Neuronal stem cell (in vitro differentiated cells): ENCODE data around the gene SV2C.
"Not testable (repeated sequence)": the region's sequence is repeated elsewhere in the genome, so short reads cannot be mapped to it uniquely, and the experiment has no call there.

ENCODE experiments used
- DNase-seq: peaks from one replicate; pipeline ENCODE4 v3.0.0-alpha.2; 2013; ENCODE audit warnings: low spot score
- H2AFZ ChIP-seq: one replicate; pipeline ENCODE4 v1.6.1; 2013; ENCODE audit warnings: mild to moderate bottlenecking, low read length, inconsistent platforms
- H2AK5ac ChIP-seq: 2 replicates; pipeline ENCODE4 v1.6.1; 2013; ENCODE audit warnings: low read depth, mild to moderate bottlenecking, inconsistent platforms, low read length, moderate library complexity, mixed read lengths
- H2BK120ac ChIP-seq: 2 replicates; pipeline ENCODE4 v1.6.1; 2013; ENCODE audit warnings: low read depth, mild to moderate bottlenecking, inconsistent platforms, low read length, moderate library complexity, mixed read lengths
- H2BK12ac ChIP-seq: one replicate; pipeline ENCODE4 v1.6.1; 2013; ENCODE audit warnings: low read length, inconsistent platforms
- H2BK15ac ChIP-seq: 2 replicates; pipeline ENCODE4 v1.6.1; 2013; ENCODE audit warnings: mild to moderate bottlenecking, low read length, inconsistent platforms, mixed read lengths
- H2BK5ac ChIP-seq: one replicate; pipeline ENCODE4 v1.6.1; 2013; ENCODE audit warnings: inconsistent platforms, mild to moderate bottlenecking, low read length, moderate library complexity
- H3K14ac ChIP-seq: one replicate; pipeline ENCODE4 v1.6.1; 2013; ENCODE audit warnings: low read length, inconsistent platforms
- H3K18ac ChIP-seq: 2 replicates; pipeline ENCODE4 v1.6.1; 2013; ENCODE audit warnings: low read length, inconsistent platforms
- H3K23ac ChIP-seq: 2 replicates; pipeline ENCODE4 v1.6.1; 2013; ENCODE audit warnings: low read depth, mild to moderate bottlenecking, mixed read lengths, low read length, inconsistent platforms; ENCODE audit not compliant: poor library complexity
- H3K27ac ChIP-seq: replicated peaks from 3 replicates; pipeline ENCODE4 v1.5.1; 2013; ENCODE audit warnings: low read length, inconsistent platforms
- H3K27me3 ChIP-seq, 3 experiments: 2 replicates each; pipeline ENCODE4 v1.6.1; 2013; ENCODE audit warnings: low read length in 3 of 3, mild to moderate bottlenecking in 2 of 3, inconsistent platforms in 1 of 3, low read depth in 1 of 3, mixed read lengths in 1 of 3, moderate library complexity in 1 of 3; ENCODE audit not compliant: control insufficient read depth in 3 of 3, insufficient read depth in 3 of 3
- H3K36me3 ChIP-seq, 2 donors: replicated peaks in 1 of 2; 2 replicates each; pipeline ENCODE4 v1.6.1; 2013; ENCODE audit warnings: low read length in 2 of 2; ENCODE audit not compliant: control insufficient read depth in 2 of 2, insufficient read depth in 2 of 2
- H3K4ac ChIP-seq: 2 replicates; pipeline ENCODE4 v1.6.1; 2013; ENCODE audit warnings: inconsistent platforms, mild to moderate bottlenecking, low read length, moderate library complexity
- H3K4me1 ChIP-seq, 2 donors: 1 replicate in 1 of 2; 2 replicates in 1 of 2; pipeline ENCODE4 v1.6.1; 2013; ENCODE audit warnings: low read length in 2 of 2, low read depth in 1 of 2; ENCODE audit not compliant: control insufficient read depth in 2 of 2, insufficient read depth in 1 of 2
- H3K4me2 ChIP-seq: one replicate; pipeline ENCODE4 v1.6.1; 2013; ENCODE audit warnings: mild to moderate bottlenecking, low read length, inconsistent platforms; ENCODE audit not compliant: insufficient read depth, poor library complexity, severe bottlenecking
- H3K4me3 ChIP-seq, 2 donors: 2 replicates each; pipeline ENCODE4 v1.5.1; 2013; ENCODE audit warnings: low read length in 2 of 2, mild to moderate bottlenecking in 2 of 2, inconsistent platforms in 1 of 2, moderate library complexity in 1 of 2
- H3K79me1 ChIP-seq: one replicate; pipeline ENCODE4 v1.6.1; 2013; ENCODE audit warnings: low read depth, mild to moderate bottlenecking, inconsistent platforms, low read length, moderate library complexity
- H3K9ac ChIP-seq: one replicate; pipeline ENCODE4 v1.6.1; 2013; ENCODE audit warnings: mild to moderate bottlenecking, low read depth, low read length, inconsistent platforms; ENCODE audit not compliant: poor library complexity
- H3K9me3 ChIP-seq, 2 donors: replicated peaks in 1 of 2; 2 replicates each; pipeline versions ENCODE3 to v1.6.1; 2013; ENCODE audit warnings: low read length in 2 of 2, mild to moderate bottlenecking in 2 of 2, inconsistent platforms in 1 of 2, low read depth in 1 of 2, mixed read lengths in 1 of 2, moderate library complexity in 1 of 2; ENCODE audit not compliant: control insufficient read depth in 2 of 2, insufficient read depth in 1 of 2
- H4K8ac ChIP-seq: one replicate; pipeline ENCODE4 v1.6.1; 2013; ENCODE audit warnings: low read depth, mild to moderate bottlenecking, inconsistent platforms, low read length, moderate library complexity
- H4K91ac ChIP-seq: one replicate; pipeline ENCODE4 v1.6.1; 2013; ENCODE audit warnings: low read length, low read depth, mild to moderate bottlenecking, inconsistent platforms; ENCODE audit not compliant: poor library complexity
- WGBS, 2 donors: extraction: QIAGEN DNeasy Blood & Tissue Kit; methylation state at CpG; one replicate each; pipeline ENCODE4 v1.1.7; 2013; ENCODE audit warnings: missing lambda C conversion rate in 2 of 2, mixed read lengths in 1 of 2; ENCODE audit not compliant: insufficient read length in 2 of 2, insufficient replicate concordance in 1 of 2; ENCODE audit errors: extremely low coverage in 2 of 2; 5-methylcytosine and 5-hydroxymethylcytosine counted together

The SV2C gene

DNA sequence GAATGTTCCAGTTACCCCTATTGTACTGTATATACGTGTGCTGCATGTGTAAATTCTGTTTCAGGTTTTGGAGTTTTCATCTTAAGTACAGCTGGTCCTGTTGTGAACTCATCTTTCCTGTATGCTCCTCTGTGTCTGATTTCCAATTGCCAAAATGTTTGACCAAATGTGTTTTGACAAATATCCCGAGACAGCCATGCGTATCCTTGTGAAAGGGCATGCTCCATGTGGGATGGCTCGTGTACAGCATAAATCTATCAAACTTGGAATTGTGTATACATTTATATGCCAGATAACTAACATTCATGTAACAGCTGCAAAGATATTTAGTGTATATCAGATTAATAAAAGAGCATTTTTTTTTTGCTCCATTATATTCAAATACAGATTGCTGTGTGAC, 250.4 kb downstream of the SV2C start:
- H2BK12ac ChIP-seq: no peak overlapping the region
- H2BK5ac ChIP-seq: no peak overlapping the region
- H3K36me3 ChIP-seq: no peaks in the 10 kb centered on the region
- peaks cover 0 to 4% of the 10 kb centered on the region in 2 donors for H3K9me3 ChIP-seq
- no peaks in the 10 kb centered on the region for H3K27me3 ChIP-seq
- no peak overlapping the region for H2AK5ac ChIP-seq
- H3K14ac ChIP-seq: no peak overlapping the region
- no CpG with 5 or more reads among the region's 4 CpGs for WGBS, 2 donors
- no peak overlapping the region for H4K8ac ChIP-seq
- H4K91ac ChIP-seq: no peak overlapping the region
- H3K4ac ChIP-seq: no peak overlapping the region
- H2BK120ac ChIP-seq: no peak overlapping the region
- no peak overlapping the region for H3K9ac ChIP-seq
- H3K4me1 ChIP-seq: peaks cover 9 to 13% of the 10 kb centered on the region in 2 donors
- H3K18ac ChIP-seq: no peak overlapping the region
- H3K27ac ChIP-seq: no peak overlapping the region
- H3K4me2 ChIP-seq: no peak overlapping the region
- H3K4me3 ChIP-seq: no peak overlapping the region
- H3K23ac ChIP-seq: no peak overlapping the region
- no peak for DNase-seq
- H3K79me1 ChIP-seq: no peaks in the 10 kb centered on the region
- no peak overlapping the region for H2AFZ ChIP-seq
- H2BK15ac ChIP-seq: no peak overlapping the region

DNA sequence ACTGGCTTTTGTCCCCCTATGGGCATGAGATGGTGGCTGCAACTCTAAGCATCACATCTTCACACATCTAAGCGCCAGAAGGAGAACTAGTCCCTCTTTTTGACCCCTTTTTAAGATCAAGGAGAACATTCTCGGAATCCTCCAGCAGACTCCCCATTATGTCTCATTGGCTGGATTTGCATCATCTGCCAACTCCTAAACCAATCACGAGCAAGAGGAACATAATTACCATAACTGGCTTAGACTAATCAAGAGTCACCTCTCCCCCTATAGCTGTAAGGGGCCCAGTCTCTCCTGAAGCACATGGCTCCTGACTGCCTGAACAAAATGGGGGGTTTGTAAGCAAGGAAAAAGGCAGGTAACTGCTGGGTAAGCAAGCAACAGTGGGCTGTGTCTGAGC, 251.4 kb downstream of the SV2C start:
- Histone ChIP-seq H2BK12ac (no peak overlapping the region), H3K79me1 (no peaks in the 10 kb centered on the region)

GRCh38 chr5:76335451-76335850, 252.3 kb downstream of the SV2C start:
- not testable (repeated sequence) for H3K14ac ChIP-seq, H3K79me1 ChIP-seq, H3K27me3 ChIP-seq, H2BK12ac ChIP-seq, DNase-seq, H3K4me3 ChIP-seq, H4K91ac ChIP-seq, H3K9ac ChIP-seq, H3K36me3 ChIP-seq, H3K4ac ChIP-seq, H4K8ac ChIP-seq, H2AFZ ChIP-seq, H3K9me3 ChIP-seq, H2AK5ac ChIP-seq, H3K18ac ChIP-seq, H3K23ac ChIP-seq, H2BK5ac ChIP-seq, H2BK15ac ChIP-seq, H3K4me2 ChIP-seq, H2BK120ac ChIP-seq, H3K27ac ChIP-seq
- WGBS, 2 donors: no CpG with 5 or more reads among the region's 5 CpGs
- H3K4me1 ChIP-seq: peaks cover 9 to 13% of the 10 kb centered on the region in 2 donors

More for the DNA sequence above, 251.4 kb downstream of the SV2C start:
- Histone ChIP-seq H2BK15ac (no peak overlapping the region), H3K23ac (no peak overlapping the region), H2AK5ac (no peak overlapping the region), H3K4me2 (no peak overlapping the region), H4K8ac (no peak overlapping the region), H3K9me3 (peaks cover 0 to 4% of the 10 kb centered on the region in 2 donors), H3K4me3 (no peak overlapping the region), H3K14ac (no peak overlapping the region), H3K4ac (no peak overlapping the region), H3K27me3 (no peaks in the 10 kb centered on the region), H2BK5ac (no peak overlapping the region), H4K91ac (no peak overlapping the region), H3K36me3 (no peaks in the 10 kb centered on the region), H3K4me1 (peaks cover 9 to 13% of the 10 kb centered on the region in 2 donors), H2AFZ (no peak overlapping the region), H3K27ac (no peak overlapping the region), H3K18ac (no peak overlapping the region), H2BK120ac (no peak overlapping the region), H3K9ac (no peak overlapping the region)
- DNase-seq: no peak
- WGBS, 2 donors: no CpG with 5 or more reads among the region's 3 CpGs

- WGBS, 2 donors: no CpG with 5 or more reads among the region's 33 CpGs
- not testable (repeated sequence) for H2BK15ac ChIP-seq, H3K18ac ChIP-seq, H3K14ac ChIP-seq, H2AFZ ChIP-seq, H3K36me3 ChIP-seq, H3K4me2 ChIP-seq, H2AK5ac ChIP-seq, H3K27me3 ChIP-seq, H3K27ac ChIP-seq, H3K4ac ChIP-seq, H4K91ac ChIP-seq, H3K9ac ChIP-seq, H3K23ac ChIP-seq, DNase-seq, H3K4me3 ChIP-seq, H4K8ac ChIP-seq, H3K79me1 ChIP-seq, H2BK5ac ChIP-seq, H2BK120ac ChIP-seq, H2BK12ac ChIP-seq, H3K9me3 ChIP-seq
- H3K4me1 ChIP-seq: peaks cover 6 to 12% of the 10 kb centered on the region in 2 donors
Measured at GRCh38 chr5:76336253-76336809, 253.1 kb downstream of the SV2C start.
